Activated CD4-positive, alpha-beta T cell treated with anti-CD3 and anti-CD28 coated beads, Interleukin-2, Interleukin-6, amounts not matched to agents 100 ng/mL and 50 ng/mL, durations not matched to agents 16 hours and 8 hours (primary cell): ENCODE data around the gene RASGEF1C.
"Not testable (repeated sequence)": the region's sequence is repeated elsewhere in the genome, so short reads cannot be mapped to it uniquely, and the experiment has no call there.

Experiments used
- DNase-seq: peaks from one replicate; pipeline ENCODE4 v3.0.0-alpha.2; 2020

RASGEF1C gene

DNA sequence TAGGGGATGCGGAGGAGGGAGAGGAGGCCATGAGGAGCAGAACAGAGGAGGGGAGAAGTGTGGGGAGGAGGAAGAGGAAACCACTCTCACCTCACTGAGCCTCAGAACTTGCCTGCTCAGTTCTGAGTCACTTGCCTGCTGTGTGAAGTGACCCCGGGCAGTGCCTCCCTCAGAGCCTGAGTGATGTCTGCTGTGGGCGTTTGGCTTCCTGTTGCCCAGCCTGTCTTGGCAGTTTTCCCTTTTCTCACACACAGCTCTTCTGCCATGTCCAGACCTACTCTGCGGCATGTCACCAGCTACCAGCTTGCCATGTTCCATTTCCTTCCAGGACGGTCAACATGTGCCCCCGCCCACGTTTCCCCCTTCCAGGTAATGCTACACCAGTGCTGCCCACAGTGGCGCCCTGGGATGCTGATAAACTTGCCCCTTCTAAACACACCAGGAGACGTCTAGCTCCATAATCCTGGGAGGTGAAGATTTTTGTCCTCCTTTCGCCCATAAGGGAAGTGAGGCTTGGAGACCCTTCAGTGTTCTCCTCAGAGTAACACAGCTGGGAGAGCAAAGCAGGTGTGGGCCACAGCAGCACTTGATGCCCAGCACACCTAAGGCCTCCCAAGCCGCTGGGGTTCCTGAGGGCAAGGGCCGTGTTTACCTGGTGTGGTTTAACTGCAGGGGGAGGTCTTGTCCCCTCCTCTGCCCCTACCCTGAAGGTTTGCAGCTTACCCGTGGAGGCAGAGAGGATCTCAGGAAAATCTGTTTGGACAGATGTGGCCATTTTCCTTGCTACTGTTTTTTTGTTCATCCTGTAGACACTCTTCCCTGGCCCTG is 73.7 kb downstream of the RASGEF1C start:
- peak; percentile 49 for DNase-seq

GRCh38 chr5:180133971-180134508 is 75.0 kb downstream of the RASGEF1C start:
- no peak for DNase-seq

DNA sequence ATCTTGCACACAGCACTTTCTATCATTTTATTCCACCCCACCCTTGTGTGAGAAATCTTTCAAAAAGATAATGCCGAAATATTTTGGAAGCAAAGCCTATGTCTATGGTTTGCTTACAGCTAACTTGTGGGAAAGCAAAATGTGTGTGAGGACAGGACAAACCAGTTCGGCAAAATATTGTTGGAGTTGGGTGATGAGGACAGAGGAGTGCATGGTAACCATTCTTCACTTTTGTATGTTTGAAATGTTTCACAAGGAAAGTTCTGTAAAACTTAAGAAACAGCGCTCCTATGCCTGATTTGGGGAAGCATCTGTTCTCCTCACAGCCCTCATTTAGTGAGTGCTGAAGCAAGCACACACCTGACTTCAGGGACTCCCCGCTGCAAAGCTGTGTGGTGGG is 75.5 kb downstream of the RASGEF1C start:
- no peak for DNase-seq

- no peak for DNase-seq
Measured at GRCh38 chr5:180133060-180133459, 76.0 kb downstream of the RASGEF1C start.

GRCh38 chr5:180130876-180131740 is 77.9 kb downstream of the RASGEF1C start:
- no peak for DNase-seq

- DNase-seq = no peak
Measured at GRCh38 chr5:180130291-180130869, 78.6 kb downstream of the RASGEF1C start.

GRCh38 chr5:180129291-180130190 is 79.5 kb downstream of the RASGEF1C start:
- DNase-seq = no peak

DNA sequence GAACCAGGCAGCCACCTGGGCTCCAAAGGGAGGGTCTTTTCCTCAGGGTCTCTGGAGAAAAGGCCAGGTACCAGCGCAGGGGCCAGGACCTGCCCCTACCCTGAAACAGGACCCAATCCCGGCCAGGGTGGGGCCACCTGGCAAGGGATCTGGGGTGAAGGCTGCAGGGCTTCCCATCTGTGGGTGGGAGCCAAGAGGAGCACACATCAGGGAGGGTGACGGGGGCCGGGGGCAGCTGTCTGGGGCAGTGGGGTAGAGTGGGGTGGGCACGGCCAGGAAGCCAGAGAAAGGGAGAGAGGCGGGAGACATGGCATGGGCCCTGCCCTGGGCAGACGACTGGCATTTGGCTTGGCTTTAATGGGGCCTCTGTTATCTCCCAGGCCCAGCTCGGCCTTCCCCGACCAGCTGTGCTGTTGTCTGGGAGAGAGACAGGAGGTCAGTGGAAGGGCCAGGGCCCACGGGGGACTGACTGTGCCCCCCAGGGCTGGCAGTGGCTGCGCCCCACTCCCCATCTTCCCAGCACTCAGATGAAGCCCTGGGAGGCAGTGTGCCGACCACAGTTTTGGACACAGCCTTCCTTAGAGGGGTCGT is 80.2 kb downstream of the RASGEF1C start:
- DNase-seq = no peak

DNA sequence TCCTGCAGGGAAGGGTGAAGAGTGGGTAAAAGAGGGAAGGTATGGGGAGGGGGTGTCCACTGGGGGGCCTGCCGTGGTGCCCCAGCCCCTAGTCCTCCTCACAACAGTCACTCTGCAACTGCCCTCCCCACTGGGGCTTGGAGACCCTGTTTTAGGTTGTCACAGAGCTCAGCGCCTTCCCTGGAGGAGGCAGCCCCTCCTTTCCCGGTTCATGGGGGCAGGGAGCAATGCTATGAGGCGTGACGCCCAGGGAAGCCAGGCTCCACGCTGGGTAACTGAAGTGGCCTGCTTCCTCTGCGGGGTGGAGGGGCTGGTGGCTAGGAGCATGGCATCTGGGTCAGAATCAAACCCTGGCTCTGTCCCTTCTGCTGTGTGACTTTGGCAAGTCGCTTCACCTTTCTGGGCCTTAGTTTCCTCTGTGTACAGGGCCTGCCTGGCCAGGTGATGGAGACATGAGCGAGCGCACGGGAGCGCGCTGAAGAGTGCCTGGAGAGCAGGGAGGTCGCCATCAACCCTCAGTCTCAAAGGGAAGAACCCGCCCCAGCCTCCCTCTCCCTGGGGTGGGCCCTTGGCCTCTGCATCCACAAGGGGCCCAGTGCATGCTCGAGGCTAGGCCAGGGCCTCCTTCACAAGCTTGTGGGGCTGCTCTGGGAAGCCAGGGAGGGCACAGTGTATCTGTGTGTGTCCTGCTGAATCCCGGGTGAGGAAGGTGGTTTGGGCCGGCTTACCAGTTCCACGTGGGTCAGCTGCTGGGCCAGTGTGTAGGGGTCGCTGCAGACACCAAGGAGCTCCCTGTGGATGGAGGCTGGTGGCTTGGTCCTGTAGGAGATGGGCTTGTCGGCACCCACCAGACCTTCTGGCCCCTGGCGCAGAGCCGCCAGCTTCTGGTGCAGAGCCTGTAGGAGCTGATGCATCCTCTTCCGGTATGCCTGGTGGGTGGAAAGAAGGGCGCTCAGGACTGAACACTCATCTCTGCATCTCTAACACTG is 81.0 kb downstream of the RASGEF1C start:
- no peak for DNase-seq

DNA sequence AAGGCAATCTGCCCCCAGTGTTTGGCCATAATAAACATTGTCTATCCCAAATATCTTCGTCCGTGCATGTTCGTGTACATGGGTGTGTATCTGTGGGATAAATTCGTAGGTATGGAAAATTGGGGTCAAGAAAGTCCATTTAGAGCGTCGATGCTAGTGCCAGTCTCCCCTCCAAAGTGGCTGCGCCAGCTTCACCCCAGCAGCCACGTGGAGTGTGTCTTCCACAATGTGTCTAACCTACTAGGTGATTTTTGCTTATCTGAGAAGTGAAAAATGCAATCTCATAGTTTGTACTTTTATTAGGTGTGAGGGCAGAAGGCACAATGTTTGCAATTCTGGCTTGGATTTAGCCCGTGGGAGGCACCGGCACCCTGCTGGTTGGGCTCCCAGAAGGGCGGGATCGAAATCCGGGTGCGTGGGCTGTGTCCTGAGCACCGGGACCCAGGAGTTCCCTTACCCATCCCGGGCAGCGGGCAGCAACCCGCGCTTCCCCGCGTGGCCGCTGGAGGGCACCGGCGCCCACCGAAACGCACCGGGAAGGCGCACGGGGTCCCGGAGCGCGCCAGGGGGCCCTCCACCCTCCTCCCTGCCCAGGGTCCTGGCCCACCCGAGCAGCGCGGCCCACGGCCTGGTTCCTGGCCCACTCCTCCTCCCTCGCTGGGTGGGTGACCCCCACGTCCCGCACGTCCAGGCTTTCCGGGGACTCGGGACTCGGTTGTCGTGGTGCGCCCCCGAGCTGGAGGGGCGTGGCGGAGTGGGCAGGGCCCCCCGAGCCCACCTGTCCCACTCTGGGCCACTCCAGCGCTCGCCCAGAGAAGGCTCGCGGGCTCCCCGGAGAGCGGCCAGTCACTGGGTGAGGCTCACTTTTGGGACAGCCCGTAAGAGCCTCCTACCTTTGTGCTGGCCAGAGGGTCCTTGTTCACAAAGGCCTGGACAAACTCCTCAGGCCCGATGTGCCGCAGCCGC is 82.0 kb downstream of the RASGEF1C start:
- DNase-seq = peak; percentile 50

- not testable (repeated sequence) for DNase-seq
Measured at GRCh38 chr5:180126156-180126555, 82.9 kb downstream of the RASGEF1C start.

DNA sequence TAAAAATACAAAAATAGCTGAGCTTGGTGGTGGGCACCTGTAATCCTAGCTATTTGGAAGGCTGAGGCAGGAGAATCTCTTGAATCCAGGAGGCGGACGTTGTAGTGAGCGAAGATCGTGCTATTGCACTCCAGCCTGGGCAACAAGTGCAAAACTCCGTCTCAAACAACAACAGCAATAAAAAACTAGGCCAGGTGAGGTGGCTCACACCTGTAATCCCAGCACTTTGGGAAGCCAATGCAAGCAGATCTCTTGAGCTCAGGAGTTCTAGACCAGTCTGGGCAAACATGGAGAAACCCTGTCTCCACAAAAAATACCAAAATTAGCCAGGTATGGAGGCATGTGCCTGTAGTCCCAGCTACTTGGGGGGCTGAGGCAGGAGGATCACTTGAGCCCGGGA is 84.3 kb downstream of the RASGEF1C start:
- DNase-seq = not testable (repeated sequence)

- no peak for DNase-seq
Measured at GRCh38 chr5:180122875-180123274, 86.1 kb downstream of the RASGEF1C start.

DNA sequence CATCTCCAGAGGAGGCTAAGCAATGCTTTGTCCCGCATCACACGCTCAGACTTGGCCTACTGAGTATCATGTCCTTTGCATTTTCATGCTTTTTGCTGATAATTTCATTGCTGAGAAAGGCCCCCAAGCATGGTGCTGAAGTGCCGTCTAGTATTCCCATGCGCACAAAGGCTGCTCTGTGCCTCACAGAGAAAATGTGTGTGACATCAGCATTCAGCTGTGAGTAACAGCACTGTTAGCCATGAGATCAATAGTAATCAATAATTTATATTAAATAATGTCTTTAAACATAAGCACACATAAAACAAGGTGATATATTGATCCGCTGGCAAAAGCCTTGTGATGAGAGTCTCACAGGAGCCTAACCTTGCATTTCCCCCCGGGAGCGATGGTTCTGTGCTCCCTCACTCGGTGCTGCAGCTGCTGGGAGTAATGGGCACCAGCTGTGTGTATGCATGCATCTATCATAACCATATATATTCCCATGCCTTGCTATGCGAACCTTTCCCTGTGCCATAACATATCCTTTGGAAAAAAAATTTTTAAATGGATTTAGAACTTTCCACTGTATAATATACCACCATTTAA is 87.1 kb downstream of the RASGEF1C start:
- no peak for DNase-seq

GRCh38 chr5:180120237-180121101 is 88.5 kb downstream of the RASGEF1C start:
- DNase-seq = no peak

DNA sequence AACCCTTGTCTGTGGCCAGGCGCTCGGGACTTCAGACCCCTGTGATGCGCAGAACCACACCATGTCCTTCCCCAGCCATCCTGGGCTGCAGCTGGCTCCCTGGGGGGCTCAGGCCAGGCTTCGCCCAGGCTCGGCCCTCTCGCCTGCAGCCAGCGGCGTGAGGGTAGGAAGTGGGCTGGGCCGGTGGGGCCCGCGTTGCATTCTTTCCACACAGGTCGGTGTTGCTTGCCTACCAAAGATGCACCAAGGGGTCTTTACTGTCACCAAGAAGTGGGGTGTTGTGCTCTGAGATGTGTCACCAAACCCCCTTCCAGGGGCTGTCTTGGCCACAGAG is 89.1 kb downstream of the RASGEF1C start:
- DNase-seq = no peak

DNA sequence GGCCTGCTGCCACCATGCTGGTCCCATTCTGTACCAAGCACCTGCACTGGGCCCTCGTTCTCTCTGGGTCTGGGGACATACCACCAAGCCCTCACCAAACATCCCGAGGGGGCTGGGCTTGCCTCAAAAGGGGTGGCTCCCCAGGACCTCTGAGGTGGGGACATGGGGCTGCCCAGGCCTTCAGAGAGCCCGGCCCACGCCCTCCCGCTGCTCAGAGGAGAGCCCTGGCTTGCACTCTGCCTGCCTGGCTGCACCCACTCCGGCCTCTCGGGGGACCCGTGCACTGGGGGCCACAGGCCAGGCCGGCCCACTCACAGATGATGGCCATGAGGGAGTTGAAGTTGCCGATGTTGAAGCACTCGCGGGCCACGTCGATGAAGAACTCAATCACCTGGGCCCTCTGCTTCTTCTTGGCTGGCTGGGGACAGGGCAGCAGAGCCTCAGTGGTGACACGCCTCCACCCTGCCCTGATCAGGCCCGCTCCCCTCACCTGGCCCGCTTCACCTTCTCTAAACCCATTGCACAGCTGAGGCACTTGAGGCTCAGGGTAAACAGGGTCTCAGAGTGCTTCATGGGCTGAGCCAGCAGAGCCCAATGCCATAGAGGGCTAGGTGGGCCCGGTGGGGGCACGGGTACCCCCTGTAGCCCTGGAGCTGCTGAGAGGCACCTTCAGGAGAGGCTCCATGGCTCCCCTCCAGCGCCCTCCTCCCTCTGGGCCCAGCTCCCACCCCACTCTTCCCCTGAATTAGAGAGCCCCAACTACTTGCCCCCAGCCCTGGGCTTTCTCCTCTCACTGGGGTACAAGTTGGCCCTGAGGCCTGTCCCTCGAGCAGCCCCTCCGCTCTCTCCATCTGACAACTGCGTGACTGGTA is 89.7 kb downstream of the RASGEF1C start:
- no peak for DNase-seq
